Kidney capillary endothelial cell (primary cell): ENCODE data around the gene GOLIM4.

Source experiments
- DNase-seq: peaks from one replicate; pipeline ENCODE4 v3.0.0-alpha.2; 2018; ENCODE audit warnings: low spot score

The GOLIM4 gene

GRCh38 chr3:167996514-167996913, 99.2 kb downstream of the GOLIM4 start:
- no peak for DNase-seq

GRCh38 chr3:167992381-167992780, 103.3 kb downstream of the GOLIM4 start:
- DNase-seq, result no peak

GRCh38 chr3:167991213-167991612, 104.5 kb downstream of the GOLIM4 start:
- DNase-seq, result no peak

- no peak for DNase-seq
Measured at GRCh38 chr3:167989999-167990398, 105.7 kb downstream of the GOLIM4 start.

GRCh38 chr3:167989066-167989465, 106.7 kb downstream of the GOLIM4 start:
- DNase-seq, result no peak

- no peak for DNase-seq
Measured at GRCh38 chr3:167983583-167983982, 112.1 kb downstream of the GOLIM4 start.

- no peak for DNase-seq
Measured at GRCh38 chr3:167978486-167978885, 117.2 kb downstream of the GOLIM4 start.

GRCh38 chr3:167978071-167978470, 117.7 kb downstream of the GOLIM4 start:
- no peak for DNase-seq

- no peak for DNase-seq
Measured at GRCh38 chr3:167976516-167977361, 119.0 kb downstream of the GOLIM4 start.

GRCh38 chr3:167973901-167974300, 121.8 kb downstream of the GOLIM4 start:
- no peak for DNase-seq

GRCh38 chr3:167973046-167973445, 122.7 kb downstream of the GOLIM4 start:
- DNase-seq, result no peak

- no peak for DNase-seq
Measured at GRCh38 chr3:167972502-167972901, 123.2 kb downstream of the GOLIM4 start.

- DNase-seq, result no peak
Measured at GRCh38 chr3:167969548-167969947, 126.2 kb downstream of the GOLIM4 start.

- no peak for DNase-seq
Measured at GRCh38 chr3:167967257-167968036, 128.3 kb downstream of the GOLIM4 start.
